ENCODE measurements around the gene ZNF429. TPM values are rescaled to one million over a fixed set of nuclear protein-coding genes. Genes with fewer than 3 reads are reported as not detected.

Gene ZNF429
- total RNA-seq, 2 donors from 2014 or later, result 7.5 to 20.0 TPM

- Histone ChIP-seq H3K4me3 (no peak overlapping the region), H3K27ac (no peak overlapping the region), H3K36me3 (no peaks in the 10 kb centered on the region), H3K27me3 (replicated peaks; ENCODE audit: insufficient read depth) (no peaks in the 10 kb centered on the region), H3K4me1 (ENCODE audit: control insufficient read depth in 1 of 2, low read depth in 2 of 2) (peaks cover 0 to 4% of the 10 kb centered on the region in 2 donors), H3K9me3 (no peaks in the 10 kb centered on the region)
- no peak for ATAC-seq (ENCODE audit: insufficient number of reproducible peaks, low FRiP score, low read depth)
- no peak for TF ChIP-seq CTCF (IDR thresholded peaks at IDR 0.05)
- no peak for DNase-seq (ENCODE audit: low spot score)
Observed at GRCh38 chr19:21588065-21588601, 82.7 kb downstream of the ZNF429 start.

GRCh38 chr19:21590867-21591266 lies 85.5 kb downstream of the ZNF429 start:
- ATAC-seq (ENCODE audit: insufficient number of reproducible peaks, low FRiP score, low read depth) (no peak), DNase-seq (ENCODE audit: low spot score) (no peak)
- Histone ChIP-seq H3K4me3 (no peak overlapping the region), H3K9me3 (no peaks in the 10 kb centered on the region), H3K36me3 (no peaks in the 10 kb centered on the region), H3K27ac (no peak overlapping the region), H3K4me1 (ENCODE audit: control insufficient read depth in 1 of 2, low read depth in 2 of 2) (peaks cover 0 to 4% of the 10 kb centered on the region in 2 donors), H3K27me3 (replicated peaks; ENCODE audit: insufficient read depth) (no peaks in the 10 kb centered on the region)
- TF ChIP-seq CTCF (IDR thresholded peaks at IDR 0.05), result no peak

- Histone ChIP-seq H3K4me1 (ENCODE audit: control insufficient read depth in 1 of 2, low read depth in 2 of 2) (no peaks in the 10 kb centered on the region), H3K4me3 (no peak overlapping the region), H3K9me3 (no peaks in the 10 kb centered on the region), H3K36me3 (no peaks in the 10 kb centered on the region), H3K27ac (no peak overlapping the region), H3K27me3 (replicated peaks; ENCODE audit: insufficient read depth) (no peaks in the 10 kb centered on the region)
- TF ChIP-seq CTCF (IDR thresholded peaks at IDR 0.05), result no peak
- ATAC-seq (ENCODE audit: insufficient number of reproducible peaks, low FRiP score, low read depth), result no peak
- DNase-seq (ENCODE audit: low spot score), result no peak
Observed at GRCh38 chr19:21593008-21593481, 87.6 kb downstream of the ZNF429 start.

GRCh38 chr19:21593502-21593901 lies 88.1 kb downstream of the ZNF429 start:
- Histone ChIP-seq H3K4me1 (ENCODE audit: control insufficient read depth in 1 of 2, low read depth in 2 of 2) (no peaks in the 10 kb centered on the region), H3K27me3 (replicated peaks; ENCODE audit: insufficient read depth) (no peaks in the 10 kb centered on the region), H3K27ac (no peak overlapping the region), H3K36me3 (no peaks in the 10 kb centered on the region), H3K4me3 (no peak overlapping the region), H3K9me3 (no peaks in the 10 kb centered on the region)
- ATAC-seq (ENCODE audit: insufficient number of reproducible peaks, low FRiP score, low read depth) (no peak), DNase-seq (ENCODE audit: low spot score) (no peak)
- no peak for TF ChIP-seq CTCF (IDR thresholded peaks at IDR 0.05)

GRCh38 chr19:21593934-21594820 lies 88.8 kb downstream of the ZNF429 start:
- no peak overlapping the region for H3K27ac ChIP-seq
- no peaks in the 10 kb centered on the region for H3K27me3 ChIP-seq (replicated peaks; ENCODE audit: insufficient read depth)
- TF ChIP-seq CTCF (IDR thresholded peaks at IDR 0.05), result no peak
- H3K36me3 ChIP-seq, result no peaks in the 10 kb centered on the region
- H3K9me3 ChIP-seq, result no peaks in the 10 kb centered on the region
- H3K4me3 ChIP-seq, result no peak overlapping the region
- no peak for DNase-seq (ENCODE audit: low spot score)
- no peaks in the 10 kb centered on the region for H3K4me1 ChIP-seq (ENCODE audit: control insufficient read depth in 1 of 2, low read depth in 2 of 2)
- ATAC-seq (ENCODE audit: insufficient number of reproducible peaks, low FRiP score, low read depth), result no peak
